G401 (cell line): ENCODE results near the gene ZNF563. TPM values are rescaled to one million over a fixed set of nuclear protein-coding genes. Genes with fewer than 3 reads are reported as not detected.
"Not testable (repeated sequence)": the region's sequence is repeated elsewhere in the genome, so short reads cannot be mapped to it uniquely, and the experiment has no call there.

Experiments used
- DNase-seq: peaks from one replicate; pipeline ENCODE4 v3.0.0-alpha.2; 2015; ENCODE audit warnings: low spot score
- in situ Hi-C: cut with HindIII; loops from 2 replicates; pipeline ENCODE4 v1.10.0; 2016; ENCODE audit warnings: low sequenced_read_pairs, mixed read lengths
- total RNA-seq: library from RNA; depleted of rRNA; stranded (reverse); fragments of >200 nt; shearing (Covaris generic); gene quantifications from 2 replicates; pipeline ENCODE4 v1.2.3, GENCODE V29; 2014; rRNA removed

Gene ZNF563
- total RNA-seq, 1 experiment from 2014 or later: 0.14 TPM

GRCh38 chr19:12308891-12309290 is 24.5 kb downstream of the ZNF563 start:
- DNase-seq, in situ Hi-C loops: not testable (repeated sequence)

DNA sequence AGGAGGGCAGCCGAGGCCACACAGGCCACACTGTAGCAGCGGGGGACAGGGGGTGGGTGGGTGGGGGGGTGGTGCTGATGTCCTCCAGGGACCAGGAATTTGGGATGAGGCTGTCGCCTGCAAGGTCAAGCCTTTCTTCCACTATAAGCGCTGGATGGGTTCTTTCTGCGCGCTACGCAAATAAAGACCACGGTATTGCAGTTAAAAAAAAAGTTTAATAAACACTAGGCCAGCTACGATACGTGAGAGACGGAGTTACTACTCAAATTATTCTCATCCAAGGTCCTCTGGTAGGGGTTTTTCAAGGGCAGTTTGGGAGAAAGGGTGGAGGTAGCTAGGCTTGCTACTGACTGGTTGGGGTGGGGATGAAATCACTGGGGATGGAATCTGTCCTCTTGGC is 38.2 kb downstream of the ZNF563 start:
- in situ Hi-C loops: no loop called here
- no peak for DNase-seq

DNA sequence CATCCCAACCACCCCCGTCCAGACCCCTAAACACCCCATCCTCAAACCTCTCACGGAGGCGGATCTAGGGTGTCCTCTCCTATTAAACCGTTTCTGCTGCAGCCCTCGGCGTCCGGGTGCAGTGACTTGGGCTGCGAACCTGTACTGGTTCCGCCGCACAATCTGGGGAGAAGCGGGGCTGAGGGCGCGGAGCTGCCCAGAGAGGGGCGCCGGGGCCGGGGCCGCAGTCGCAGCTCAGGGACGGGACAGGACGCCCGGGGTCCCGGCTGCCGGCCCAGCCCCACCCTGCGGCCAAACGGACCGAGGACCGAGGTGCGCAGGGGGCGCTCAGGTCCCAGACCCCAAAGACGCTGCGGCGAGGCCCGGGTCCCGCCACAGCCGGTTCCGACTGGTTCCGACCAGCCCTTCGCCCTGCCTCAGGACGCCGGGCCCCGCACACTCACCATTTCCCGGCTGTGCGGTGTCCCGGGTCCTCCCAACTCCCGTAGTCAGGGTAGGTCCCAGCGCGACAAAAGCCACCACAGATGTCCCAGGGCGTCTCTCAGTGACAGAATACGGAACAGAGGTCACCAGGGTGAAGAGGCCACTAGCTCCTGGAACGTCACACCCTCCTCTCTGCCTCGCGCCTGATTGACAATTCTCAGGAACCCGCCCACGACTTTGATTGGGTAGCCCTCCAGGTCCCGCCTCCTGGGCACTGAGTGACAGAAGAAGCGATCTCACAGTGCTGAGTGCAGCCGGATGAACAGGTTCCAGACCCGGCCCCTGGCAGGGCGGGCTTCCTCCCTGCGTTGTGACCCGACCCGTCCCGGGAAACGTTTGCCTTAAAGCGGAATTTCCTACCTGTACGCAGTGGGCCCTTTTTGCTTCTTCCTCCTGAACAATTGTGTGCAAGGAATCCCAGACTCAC is 38.9 kb downstream of the ZNF563 start, which contains the start of gene ZNF44:
TSS of gene ZNF44 (minus strand) at position 635 of the 910 bp plus-strand sequence. CDS start at position 446, 189 bp downstream.
- in situ Hi-C loops: no loop called here
- peak; percentile 99 for DNase-seq

DNA sequence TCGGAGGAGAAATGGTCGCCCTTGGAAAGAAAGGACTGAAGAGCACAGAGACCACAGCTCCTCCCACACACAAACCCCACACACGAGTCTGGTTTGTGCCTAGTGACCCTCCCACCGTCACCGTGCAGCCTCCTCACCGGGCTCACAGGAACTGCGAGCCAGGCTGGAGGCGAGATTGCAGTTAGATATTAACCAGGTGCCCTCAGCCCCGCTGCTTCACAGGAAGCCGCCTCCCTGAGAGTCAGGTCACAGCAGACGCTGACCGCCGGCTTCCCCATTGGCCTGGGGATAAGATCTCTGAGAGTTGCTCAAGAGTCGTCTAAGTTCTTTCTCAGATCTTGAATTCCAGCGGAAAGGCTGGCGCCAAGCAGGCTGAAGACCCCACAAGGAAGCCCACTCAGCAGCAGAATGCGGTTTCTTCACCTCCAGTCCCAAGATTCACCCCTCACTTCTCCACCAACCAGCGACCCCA is 39.6 kb downstream of the ZNF563 start:
- in situ Hi-C loops: no loop called here
- peak; percentile 48 for DNase-seq

DNA sequence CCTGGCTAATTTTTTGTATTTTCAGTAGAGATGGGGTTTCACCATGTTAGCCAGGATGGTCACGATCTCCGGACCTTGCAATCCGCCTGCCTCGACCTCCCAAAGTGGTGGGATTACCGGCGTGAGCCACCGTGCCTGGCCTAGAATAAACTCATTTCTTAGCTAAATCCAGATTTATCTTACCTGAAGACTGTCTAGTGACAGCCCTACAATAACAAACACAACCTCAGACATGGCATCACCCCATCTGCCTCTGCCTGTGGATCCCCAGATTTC is 43.7 kb downstream of the ZNF563 start:
- no peak for DNase-seq
- in situ Hi-C loops: no loop called here

DNA sequence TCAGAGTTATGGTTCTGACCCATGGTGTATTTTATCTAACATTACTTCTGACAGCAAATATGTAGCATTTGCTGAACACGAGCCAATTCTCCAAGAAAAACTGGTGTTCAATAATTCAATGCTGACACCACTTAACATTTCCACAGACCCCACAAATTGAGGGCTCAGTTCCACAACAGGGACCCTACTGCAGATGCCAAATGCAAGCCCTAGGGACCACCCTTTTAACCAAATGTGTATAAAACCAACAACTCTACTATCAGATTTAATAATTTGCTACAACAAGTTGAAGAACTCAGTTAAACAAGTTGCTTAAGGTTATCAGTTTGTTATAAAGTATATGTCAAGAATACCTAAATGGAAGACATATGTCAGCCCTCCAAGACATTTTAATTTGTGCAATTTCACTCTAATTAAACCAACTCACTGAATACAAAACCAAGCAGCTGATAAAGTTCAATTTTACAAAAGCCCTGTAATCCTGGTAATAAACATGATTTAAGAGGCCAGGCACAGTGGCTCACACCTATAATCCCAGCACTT is 45.4 kb downstream of the ZNF563 start:
- in situ Hi-C loops: no loop called here
- DNase-seq: no peak

DNA sequence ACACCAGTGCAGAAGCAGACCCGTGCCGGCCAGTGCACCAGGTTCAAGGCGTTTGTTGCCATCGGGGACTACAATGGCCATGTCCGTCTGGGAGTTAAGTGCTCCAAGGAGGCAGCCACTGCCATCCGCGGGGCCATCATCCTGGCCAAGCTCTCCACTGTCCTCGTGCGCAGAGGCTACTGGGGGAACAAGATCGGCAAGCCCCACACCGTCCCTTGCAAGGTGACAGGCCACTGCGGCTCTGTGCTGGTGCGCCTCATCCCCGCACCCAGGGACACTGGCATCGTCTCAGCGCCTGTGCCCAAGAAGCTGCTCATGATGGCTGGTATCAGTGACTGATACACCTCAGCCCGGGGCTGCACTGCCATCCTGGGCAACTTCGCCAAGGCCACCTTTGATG is 48.8 kb downstream of the ZNF563 start:
- in situ Hi-C loops: no loop called here
- DNase-seq: no peak

DNA sequence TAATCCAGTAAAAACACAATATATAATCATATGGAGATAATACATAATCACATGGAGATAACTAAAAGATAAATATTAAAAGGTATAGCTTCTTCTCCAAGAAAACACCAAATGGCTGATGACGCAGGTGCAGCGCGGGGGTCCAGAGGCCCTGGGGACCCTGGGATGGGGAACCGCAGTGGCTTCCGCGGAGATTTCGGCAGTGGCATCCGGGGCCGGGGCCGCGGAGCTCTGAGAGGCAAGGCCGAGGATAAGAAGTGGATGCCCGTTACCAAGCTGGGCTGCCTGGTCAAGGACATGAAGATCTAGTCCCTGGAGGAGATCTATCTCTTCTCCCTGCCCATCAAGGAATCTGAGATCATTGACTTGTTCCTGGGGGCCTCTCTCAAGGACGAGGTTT is 49.2 kb downstream of the ZNF563 start:
- in situ Hi-C loops: no loop called here
- DNase-seq: no peak

DNA sequence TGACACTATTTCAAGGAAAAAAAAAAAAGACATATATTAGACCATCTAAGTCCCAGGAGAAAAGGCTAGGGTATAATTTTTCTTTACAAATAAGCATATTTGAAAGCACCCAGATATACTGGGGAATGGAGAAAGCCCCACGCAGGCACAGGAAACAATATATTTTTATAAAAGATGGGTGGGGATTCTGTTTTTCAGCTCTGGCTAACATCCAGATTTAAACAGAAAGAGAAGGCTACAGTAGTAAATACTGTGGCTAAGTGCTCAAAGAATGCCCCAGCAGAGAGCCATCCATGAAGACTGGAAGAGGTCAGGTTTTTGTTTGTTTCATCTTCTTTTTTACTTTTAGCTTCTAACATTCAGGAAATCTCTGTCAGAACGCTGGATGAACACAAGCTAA is 54.7 kb downstream of the ZNF563 start:
- in situ Hi-C loops: no loop called here
- no peak for DNase-seq

GRCh38 chr19:12272980-12273901 is 60.2 kb downstream of the ZNF563 start:
- in situ Hi-C loops: no loop called here
- no peak for DNase-seq

GRCh38 chr19:12272386-12272785 is 61.0 kb downstream of the ZNF563 start:
- in situ Hi-C loops: no loop called here
- no peak for DNase-seq

DNA sequence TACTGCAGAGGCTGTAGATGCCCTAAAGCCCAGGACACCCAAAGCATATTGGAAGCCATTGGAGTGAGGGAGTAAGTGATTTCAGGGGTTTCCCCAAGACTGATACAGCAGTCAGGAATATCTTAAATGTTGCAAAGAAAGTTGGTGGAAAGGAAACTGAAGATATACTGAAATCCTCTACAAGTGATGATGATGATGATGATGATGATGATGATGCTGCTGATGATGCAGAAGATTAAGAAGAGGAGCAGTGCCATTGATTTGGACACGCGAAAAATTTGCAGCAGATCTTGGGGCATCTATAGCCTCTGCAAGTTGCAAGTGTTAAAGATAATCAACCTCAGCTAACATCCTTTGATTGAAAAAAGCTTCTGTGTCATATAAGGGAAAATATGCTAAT is 62.6 kb downstream of the ZNF563 start:
- no peak for DNase-seq
- in situ Hi-C loops: no loop called here

Other genes with a start within 250 kb of the ZNF563 start
- 1.2 TPM in 1 of 2 replicates, not detected in the other for gene ZNF20, start 193.3 kb downstream of the ZNF563 start, total RNA-seq
- 6.9 and 8.8 TPM in 2 replicates for gene ZNF625, start 176.9 kb downstream of the ZNF563 start, total RNA-seq
- gene ZNF136, start 170.5 kb downstream of the ZNF563 start, total RNA-seq: 4.2 and 5.1 TPM in 2 replicates
- gene ZNF44, start 38.8 kb downstream of the ZNF563 start, total RNA-seq: 3.5 and 9.3 TPM in 2 replicates
- gene ZNF442, start 32.0 kb upstream of the ZNF563 start, total RNA-seq: 2.5 and 7.7 TPM in 2 replicates
- gene ZNF799, start 67.6 kb upstream of the ZNF563 start, total RNA-seq: 4.6 and 7.4 TPM in 2 replicates
- 4.9 and 6.3 TPM in 2 replicates for gene ZNF443, start 107.4 kb upstream of the ZNF563 start, total RNA-seq
- 6.2 and 7.6 TPM in 2 replicates for gene ZNF709, start 151.2 kb upstream of the ZNF563 start, total RNA-seq
- gene ZNF564, start 217.8 kb upstream of the ZNF563 start, total RNA-seq: 6.4 TPM in 2 replicates